Loucy (cell line): Measurements from ENCODE around the gene FOSL1.

Source experiments
- H2AFZ ChIP-seq: fragments of 200-600 bp; sonication (generic); 2 replicates; pipeline ENCODE4 v1.6.0; 2016; ENCODE audit warnings: antibody characterized with exemption, mild to moderate bottlenecking, low read length, moderate library complexity
- H3F3A ChIP-seq: fragments of 200-600 bp; 2 replicates; pipeline ENCODE4 v1.6.0; 2016; ENCODE audit warnings: antibody characterized with exemption, low read depth, mild to moderate bottlenecking
- H3K27me3 ChIP-seq: fragments of 200-600 bp; sonication (generic); 2 replicates; pipeline ENCODE4 v1.6.1; 2014; ENCODE audit warnings: low read length, mild to moderate bottlenecking; ENCODE audit not compliant: insufficient read depth, poor library complexity, severe bottlenecking
- H3K36me3 ChIP-seq: fragments of 200-600 bp; sonication (generic); 2 replicates; pipeline ENCODE4 v1.6.1; 2016; ENCODE audit warnings: low read length; ENCODE audit not compliant: insufficient read depth
- H3K4me1 ChIP-seq: fragments of 200-600 bp; sonication (generic); 2 replicates; pipeline ENCODE4 v1.5.1; 2014; ENCODE audit warnings: low read length, mild to moderate bottlenecking; ENCODE audit not compliant: insufficient read depth, poor library complexity, severe bottlenecking
- H3K4me2 ChIP-seq: fragments of 200-600 bp; sonication (generic); 2 replicates; pipeline ENCODE4 v1.6.0; 2014; ENCODE audit warnings: antibody characterized with exemption, low read length, low read depth, mild to moderate bottlenecking; ENCODE audit not compliant: poor library complexity, severe bottlenecking
- H3K4me3 ChIP-seq: fragments of 200-600 bp; sonication (generic); 2 replicates; pipeline ENCODE4 v1.5.1; 2014; ENCODE audit warnings: low read length, mild to moderate bottlenecking, mixed read lengths; ENCODE audit not compliant: poor library complexity, severe bottlenecking
- H3K79me2 ChIP-seq: fragments of 200-600 bp; sonication (generic); 2 replicates; pipeline ENCODE4 v1.6.1; 2014; ENCODE audit warnings: low read length; ENCODE audit not compliant: insufficient read depth
- H3K9ac ChIP-seq: fragments of 200-600 bp; sonication (generic); 2 replicates; pipeline ENCODE4 v1.6.0; 2014; ENCODE audit warnings: mild to moderate bottlenecking, low read depth, low read length, moderate library complexity; ENCODE audit not compliant: poor library complexity, severe bottlenecking
- H3K9me2 ChIP-seq: fragments of 200-600 bp; sonication (generic); replicated peaks from 2 replicates; pipeline ENCODE4 v1.6.1; 2016; ENCODE audit warnings: low read depth, low read length, mixed read lengths
- H3K9me3 ChIP-seq: fragments of 200-600 bp; sonication (generic); 2 replicates; pipeline ENCODE4 v1.6.1; 2014; ENCODE audit warnings: mild to moderate bottlenecking, antibody characterized with exemption, low read length, low read depth; ENCODE audit not compliant: insufficient read depth
- H4K20me1 ChIP-seq: fragments of 200-600 bp; sonication (generic); 2 replicates; pipeline ENCODE4 v1.6.0; 2014; ENCODE audit warnings: antibody characterized with exemption, low read length, mild to moderate bottlenecking; ENCODE audit not compliant: insufficient read depth, poor library complexity, severe bottlenecking
- CTCF ChIP-seq: fragments of 200-600 bp; sonication (generic); conservative IDR thresholded peaks from 2 replicates; pipeline ENCODE4 v1.5.1; 2014; ENCODE audit warnings: mild to moderate bottlenecking, antibody characterized with exemption, low read length
- EZH2phosphoT487 ChIP-seq: fragments of 200-600 bp; IDR thresholded peaks from 2 replicates; pipeline ENCODE4 v1.6.1; 2018; ENCODE audit warnings: antibody characterized with exemption, mild to moderate bottlenecking, moderate library complexity, borderline replicate concordance

The FOSL1 gene

DNA sequence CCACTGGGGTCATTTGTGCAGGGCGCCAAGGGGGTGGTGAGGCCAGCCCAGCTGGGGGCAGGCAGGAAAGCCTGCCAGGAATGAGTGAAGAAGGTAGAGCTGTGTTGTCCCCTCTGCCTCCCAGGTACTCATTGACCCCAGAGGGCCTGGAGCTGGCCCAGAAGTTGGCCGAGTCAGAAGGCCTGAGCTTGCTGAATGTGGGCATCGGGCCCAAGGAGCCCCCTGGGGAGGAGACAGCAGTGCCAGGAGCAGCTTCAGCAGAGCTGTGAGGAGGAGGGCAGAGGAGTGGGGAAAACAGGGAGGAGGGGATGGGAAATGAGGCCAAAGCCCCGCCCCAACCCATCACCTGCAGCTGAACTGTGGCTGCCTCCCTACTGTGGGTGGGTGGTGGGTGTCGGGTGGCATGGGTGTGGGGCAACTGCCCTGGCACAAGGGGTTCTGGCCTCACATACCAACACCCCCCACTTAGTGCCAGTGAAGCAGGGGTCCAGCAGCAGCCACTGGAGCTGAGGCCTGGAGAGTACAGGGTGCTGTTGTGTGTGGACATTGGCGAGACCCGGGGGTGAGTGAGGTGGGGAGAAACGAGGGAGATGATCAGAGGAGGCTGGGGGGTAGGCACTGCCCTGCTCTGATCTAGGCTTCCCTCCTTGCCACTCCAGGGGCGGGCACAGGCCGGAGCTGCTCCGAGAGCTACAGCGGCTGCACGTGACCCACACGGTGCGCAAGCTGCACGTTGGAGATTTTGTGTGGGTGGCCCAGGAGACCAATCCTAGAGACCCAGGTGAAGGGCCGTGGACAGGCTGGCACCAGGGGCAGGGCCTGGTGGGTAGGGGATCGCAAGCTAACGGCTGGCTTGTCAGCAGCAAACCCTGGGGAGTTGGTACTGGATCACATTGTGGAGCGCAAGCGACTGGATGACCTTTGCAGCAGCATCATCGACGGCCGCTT lies 37.0 kb downstream of the FOSL1 start:
- H3F3A ChIP-seq, result 0 out of 2 replicates have a peak, but pooled peaks cover 7% of the 10 kb centered on the region
- TF ChIP-seq CTCF (no peak), EZH2phosphoT487 (no peak)
- peak overlapping the region; percentile 98 for H3K9ac ChIP-seq

GRCh38 chr11:65862191-65862735 lies 37.9 kb downstream of the FOSL1 start:
- H3K4me1 ChIP-seq, result peaks cover 26% of the 10 kb centered on the region
- peak overlapping the region; percentile 80 for H3K4me3 ChIP-seq
- H3K27me3 ChIP-seq, result peaks cover 8% of the 10 kb centered on the region
- no peaks in the 10 kb centered on the region for H3K9me3 ChIP-seq
- no peak for TF ChIP-seq CTCF
- TF ChIP-seq EZH2phosphoT487, result no peak
- peak overlapping the region; percentile 98 for H3K9ac ChIP-seq
- H2AFZ ChIP-seq, result no peak overlapping the region
- H3K9me2 ChIP-seq, result no peaks in the 10 kb centered on the region
- 0 out of 2 replicates have a peak, but pooled peaks cover 7% of the 10 kb centered on the region for H3F3A ChIP-seq
- H3K79me2 ChIP-seq, result peaks cover 54% of the 10 kb centered on the region
- H3K36me3 ChIP-seq, result peaks cover 25% of the 10 kb centered on the region; the same call in 1 of the 2 replicates
- peaks cover 28% of the 10 kb centered on the region for H4K20me1 ChIP-seq
- peak overlapping the region; percentile 99 for H3K4me2 ChIP-seq

More for the DNA sequence above, 37.0 kb downstream of the FOSL1 start:
- Histone ChIP-seq H3K9me2 (no peaks in the 10 kb centered on the region), H3K79me2 (peaks cover 47% of the 10 kb centered on the region), H3K27me3 (peaks cover 5% of the 10 kb centered on the region), H3K36me3 (peaks cover 25% of the 10 kb centered on the region; the same call in 1 of the 2 replicates), H3K9me3 (no peaks in the 10 kb centered on the region), H3K4me3 (no peak overlapping the region), H3K4me1 (peaks cover 26% of the 10 kb centered on the region), H2AFZ (no peak overlapping the region), H3K4me2 (peak overlapping the region; percentile 99), H4K20me1 (peaks cover 23% of the 10 kb centered on the region)

DNA sequence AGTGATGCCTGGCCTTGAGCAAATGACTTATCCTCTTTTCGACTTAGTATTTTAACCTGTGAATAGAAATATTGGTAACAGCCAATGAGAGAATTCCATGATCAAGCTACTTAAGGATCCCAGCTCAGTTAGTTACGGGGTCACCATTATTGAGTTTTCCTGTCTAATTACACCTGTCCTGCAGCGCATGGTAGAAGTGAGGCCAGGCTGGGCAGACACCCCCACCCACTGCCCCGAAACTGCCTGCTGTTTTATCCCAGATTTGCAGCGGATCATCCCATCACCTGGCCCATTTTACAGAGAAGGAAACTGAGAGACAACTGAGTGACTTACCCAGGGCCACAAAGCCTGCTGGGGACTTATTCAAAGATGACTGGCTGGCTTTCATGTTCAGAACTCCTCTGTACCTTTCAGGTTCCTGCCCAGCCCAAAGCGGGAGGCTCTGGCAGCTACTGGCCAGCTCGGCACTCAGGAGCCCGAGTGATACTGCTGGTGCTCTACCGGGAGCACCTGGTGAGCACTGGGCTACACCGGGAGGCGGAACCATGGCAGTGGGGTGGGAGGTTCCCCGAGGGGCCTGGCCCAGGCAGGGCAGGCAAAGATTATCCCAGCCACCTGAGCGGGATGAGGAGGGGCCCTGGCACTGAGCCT lies 38.5 kb downstream of the FOSL1 start:
- H3K9ac ChIP-seq, result peak overlapping the region; percentile 98
- TF ChIP-seq EZH2phosphoT487, result no peak
- no peak for TF ChIP-seq CTCF
- H3K36me3 ChIP-seq, result peaks cover 25% of the 10 kb centered on the region; the same call in 1 of the 2 replicates
- no peaks in the 10 kb centered on the region for H3K9me3 ChIP-seq
- peaks cover 60% of the 10 kb centered on the region for H3K79me2 ChIP-seq
- H3K4me1 ChIP-seq, result peaks cover 27% of the 10 kb centered on the region
- peak overlapping the region; percentile 80 for H3K4me3 ChIP-seq
- H2AFZ ChIP-seq, result no peak overlapping the region
- peak overlapping the region; percentile 99 for H3K4me2 ChIP-seq
- H3K27me3 ChIP-seq, result peaks cover 11% of the 10 kb centered on the region
- H4K20me1 ChIP-seq, result peaks cover 31% of the 10 kb centered on the region
- no peaks in the 10 kb centered on the region for H3K9me2 ChIP-seq
- H3F3A ChIP-seq, result 0 out of 2 replicates have a peak, but pooled peaks cover 7% of the 10 kb centered on the region
